GM12892 (cell line): ENCODE data around the gene AFMID.
A peak's percentile ranks its signal among the peaks of the same experiment; 100 is the strongest.
"Not testable (repeated sequence)": the region's sequence is repeated elsewhere in the genome, so short reads cannot be mapped to it uniquely, and the experiment has no call there.

Experiments
- DNase-seq: peaks from one replicate; pipeline ENCODE4 v3.0.0; 2011; ENCODE audit not compliant: insufficient read length
- FAIRE-seq: peaks from 2 replicates; lab custom pipeline; 2011; peaks lifted over from hg19 to GRCh38; lab: Jason Lieb, UNC
- POLR2A ChIP-seq: IDR thresholded peaks from 2 replicates; pipeline ENCODE4 v1.6.1; 2011; ENCODE audit warnings: low read depth, low read length, control low read depth
- POLR2AphosphoS5 ChIP-seq: IDR thresholded peaks from 2 replicates; pipeline ENCODE4 v1.6.1; 2011; ENCODE audit warnings: low read depth, low read length, control low read depth
- TAF1 ChIP-seq: IDR thresholded peaks from 2 replicates; pipeline ENCODE4 v1.6.1; 2011; ENCODE audit warnings: low read depth, mild to moderate bottlenecking, control low read depth, low read length, borderline replicate concordance

Gene AFMID

DNA sequence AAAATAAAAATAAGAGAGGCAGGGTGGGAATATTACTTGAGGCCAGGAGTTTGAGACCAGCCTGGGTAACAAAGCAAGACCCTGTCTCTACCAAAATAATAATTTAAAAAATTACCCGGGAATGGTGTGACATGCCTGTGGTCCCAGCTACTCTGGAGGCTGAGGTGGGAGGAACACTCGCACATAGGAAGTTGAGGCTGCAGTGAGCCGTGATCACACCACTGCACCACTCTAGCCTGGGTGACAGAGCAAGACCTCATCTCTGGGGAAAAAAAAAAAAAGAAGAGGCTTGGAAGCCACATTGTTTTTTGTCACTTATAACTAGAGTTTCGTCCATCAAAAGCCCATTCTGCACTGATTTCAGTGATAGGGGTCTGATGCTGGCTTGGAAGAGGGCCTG lies 41.0 kb downstream of the AFMID start:
- TF ChIP-seq POLR2AphosphoS5 (no peak), TAF1 (no peak), POLR2A (no peak)
- no peak for DNase-seq
- FAIRE-seq, result no peak

GRCh38 chr17:78230252-78230962 lies 43.2 kb downstream of the AFMID start:
- no peak for DNase-seq
- no peak for TF ChIP-seq POLR2AphosphoS5
- TF ChIP-seq POLR2A, result no peak
- FAIRE-seq, result peak; percentile 73

DNA sequence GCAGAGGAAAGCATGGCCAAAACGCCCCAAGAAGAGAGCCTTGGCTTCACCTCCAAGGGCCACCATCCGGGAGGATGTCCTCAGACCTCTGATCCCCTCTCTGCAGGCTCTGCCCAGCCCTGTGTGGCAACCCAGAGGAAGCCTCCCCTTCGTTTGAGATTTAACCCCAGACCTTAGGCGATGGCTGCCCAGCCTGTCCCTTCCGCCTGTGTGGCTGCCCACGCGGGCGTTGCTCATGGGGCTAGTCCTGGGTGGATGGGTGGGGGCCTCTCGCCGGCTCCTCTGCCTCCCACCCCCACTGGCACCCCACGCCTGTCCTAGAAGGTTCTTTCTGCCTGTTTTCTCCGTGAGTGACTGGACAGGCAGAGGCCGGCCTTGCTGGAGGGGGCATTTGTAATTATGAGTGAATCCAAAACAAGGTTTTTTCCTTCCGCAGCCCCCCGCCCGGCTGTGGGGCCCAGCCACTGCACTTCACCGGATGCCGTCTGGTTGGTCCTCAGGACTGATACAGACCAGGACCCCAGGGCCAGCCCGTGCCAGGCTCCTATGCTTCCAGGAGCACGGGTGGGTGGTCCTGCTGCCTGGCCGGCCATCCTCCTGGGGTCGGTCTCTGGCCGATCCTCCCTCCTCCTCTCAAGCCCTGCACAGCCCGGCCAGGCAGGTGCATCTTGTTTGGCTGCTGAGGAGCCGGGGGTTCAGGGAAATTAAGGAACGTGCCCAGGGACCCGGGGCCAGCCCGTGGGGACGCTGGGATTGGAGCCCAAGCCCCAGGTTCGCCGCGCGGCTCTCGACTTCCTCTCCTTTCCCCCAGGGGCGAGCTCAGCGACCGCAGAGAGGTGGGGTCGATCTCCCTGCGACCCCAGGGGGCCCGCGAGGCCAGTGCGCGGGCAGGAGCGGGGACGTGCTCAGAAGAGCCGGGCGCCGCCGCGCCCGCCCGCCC lies 44.1 kb downstream of the AFMID start, which contains the start of gene TMEM235:
TMEM235 (plus strand) TSS at position 636 of the 940 bp plus-strand sequence. CDS start 393 bp downstream, outside the sequence.
- TF ChIP-seq POLR2AphosphoS5 (no peak), POLR2A (no peak), TAF1 (no peak)

DNA sequence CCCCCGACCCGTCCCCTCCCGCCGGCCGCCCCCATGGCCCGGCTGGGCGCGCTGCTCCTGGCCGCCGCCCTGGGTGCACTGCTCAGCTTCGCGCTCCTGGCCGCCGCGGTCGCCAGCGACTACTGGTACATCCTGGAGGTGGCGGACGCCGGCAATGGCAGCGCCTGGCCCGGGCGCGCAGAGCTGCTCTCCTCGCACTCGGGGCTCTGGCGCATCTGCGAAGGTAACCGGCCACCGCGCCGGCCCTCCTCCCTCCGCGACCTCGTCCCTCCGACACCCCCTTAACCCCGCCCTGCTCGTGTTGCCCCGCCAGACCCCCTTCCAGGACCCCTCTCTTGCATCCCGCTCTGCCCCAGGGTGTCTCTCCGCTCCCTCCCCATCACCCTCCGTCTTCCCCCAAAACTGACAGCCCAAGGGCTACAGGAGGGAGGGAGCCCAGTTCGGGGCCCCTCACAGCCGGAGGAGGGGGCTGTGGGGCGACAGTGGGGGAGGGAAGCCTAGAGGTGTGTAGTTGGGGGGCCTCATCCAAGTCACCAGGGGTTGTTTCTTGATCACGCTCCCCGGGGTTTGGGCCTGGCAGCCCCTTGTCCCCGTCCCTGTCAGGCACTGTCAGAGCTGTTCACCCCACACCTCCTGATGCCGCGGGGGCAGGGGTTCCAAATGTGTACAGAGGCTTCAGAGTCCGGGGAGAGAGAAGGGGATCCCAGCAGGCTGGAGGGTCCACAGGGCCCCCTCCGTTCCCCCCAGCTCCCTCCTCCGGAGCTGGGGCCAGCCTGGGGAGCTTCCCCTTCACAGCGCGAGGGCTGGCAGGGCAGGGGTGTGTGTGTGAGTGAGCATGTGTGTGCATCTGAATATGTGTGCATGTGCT lies 45.1 kb downstream of the AFMID start:
- FAIRE-seq (no peak), DNase-seq (no peak)
- TF ChIP-seq POLR2AphosphoS5 (no peak), POLR2A (no peak), TAF1 (no peak)

More for the DNA sequence above, 44.1 kb downstream of the AFMID start, which contains the start of gene TMEM235:
- FAIRE-seq (no peak), DNase-seq (no peak)

GRCh38 chr17:78232859-78233173 lies 45.7 kb downstream of the AFMID start:
- no peak for FAIRE-seq
- TF ChIP-seq TAF1 (no peak), POLR2AphosphoS5 (no peak), POLR2A (no peak)
- DNase-seq, result no peak

DNA sequence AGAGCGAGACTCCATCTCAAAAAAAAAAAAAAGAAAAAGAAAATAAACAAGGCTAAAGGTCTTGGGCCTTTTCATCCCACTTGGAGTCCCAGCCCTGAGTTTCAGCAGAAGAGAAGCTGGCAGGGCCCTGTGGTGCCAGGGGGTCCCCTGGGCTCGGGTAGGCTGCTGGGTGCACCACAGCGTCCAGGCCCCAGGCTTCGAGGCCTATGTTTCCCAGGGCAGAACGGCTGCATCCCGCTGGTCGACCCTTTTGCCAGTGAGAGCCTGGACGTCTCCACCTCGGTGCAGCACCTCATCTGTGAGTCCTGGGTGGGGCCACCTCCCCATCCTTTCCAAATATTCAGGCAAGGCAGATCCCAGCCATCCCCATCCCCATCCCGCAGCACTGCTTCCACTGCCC lies 46.5 kb downstream of the AFMID start:
- TF ChIP-seq POLR2A (no peak), POLR2AphosphoS5 (no peak), TAF1 (no peak)
- DNase-seq, result no peak
- no peak for FAIRE-seq

GRCh38 chr17:78234261-78234865 lies 47.2 kb downstream of the AFMID start:
- no peak for FAIRE-seq
- DNase-seq, result no peak
- TF ChIP-seq POLR2AphosphoS5 (no peak), POLR2A (no peak), TAF1 (no peak)

GRCh38 chr17:78235022-78235421 lies 47.9 kb downstream of the AFMID start:
- FAIRE-seq, DNase-seq: not testable (repeated sequence)

DNA sequence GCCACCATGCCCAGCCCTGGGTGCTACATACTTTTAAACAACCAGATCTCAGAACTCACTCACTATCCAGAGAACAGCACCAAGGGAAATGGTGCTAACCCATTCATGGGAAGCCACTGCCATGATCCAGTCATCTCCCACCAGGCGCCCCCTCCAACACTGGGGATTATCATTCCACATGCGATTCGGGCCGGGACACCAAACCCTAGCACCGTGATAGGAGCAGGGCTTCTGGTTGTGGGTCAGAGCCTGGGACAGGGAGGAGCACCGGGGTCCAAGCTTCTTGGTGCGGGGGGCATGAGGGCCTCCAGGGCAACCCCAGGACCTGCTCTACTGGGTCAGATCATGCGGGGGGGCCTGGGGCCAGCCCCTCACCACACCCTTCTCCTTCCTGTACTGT lies 48.7 kb downstream of the AFMID start:
- no peak for FAIRE-seq
- no peak for DNase-seq
- TF ChIP-seq POLR2AphosphoS5 (no peak), POLR2A (no peak), TAF1 (no peak)

DNA sequence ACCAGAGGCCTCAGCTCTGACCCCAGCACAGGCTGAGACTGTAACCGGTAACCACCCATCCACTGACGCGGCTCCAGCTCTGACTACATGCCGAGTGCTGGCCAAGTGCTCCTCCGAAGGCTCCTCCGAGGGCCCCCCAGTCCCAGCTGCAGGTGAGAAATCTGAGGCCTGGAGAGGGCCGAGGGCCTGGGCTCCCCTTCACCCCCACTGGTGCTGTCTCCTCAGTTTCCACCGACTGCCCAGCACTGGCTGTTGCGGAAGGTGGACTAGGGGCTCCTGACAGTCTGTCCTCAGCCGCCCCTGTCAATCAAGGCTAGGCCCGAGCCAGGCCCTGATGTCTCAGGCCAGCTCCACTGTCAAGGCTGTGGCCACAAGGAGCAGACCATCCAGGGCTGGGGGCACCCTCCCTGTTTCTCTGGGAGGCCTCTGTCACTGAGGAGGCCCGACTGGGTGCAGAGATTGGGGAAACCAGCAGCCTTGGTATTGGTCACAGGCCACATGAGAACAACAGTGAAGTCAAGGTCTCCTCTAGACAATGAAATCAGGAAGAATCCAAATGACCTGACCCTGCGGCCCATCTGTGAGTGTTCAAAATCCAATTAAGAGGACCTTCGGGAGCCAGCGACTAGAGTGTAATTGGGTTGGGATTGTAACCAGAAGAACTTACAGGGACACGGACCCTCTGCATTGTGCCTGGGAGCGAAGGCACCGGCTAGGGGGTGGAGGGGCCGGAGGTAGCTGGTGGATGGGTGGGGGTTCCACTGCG lies 49.4 kb downstream of the AFMID start:
- TF ChIP-seq POLR2A (no peak), POLR2AphosphoS5 (no peak), TAF1 (no peak)
- FAIRE-seq, result no peak

More for the DNA sequence above, 49.4 kb downstream of the AFMID start:
- DNase-seq, result no peak
